HepG2 (cell line): ENCODE results near the gene GALC. TPM values are rescaled to one million over a fixed set of nuclear protein-coding genes. Genes with fewer than 3 reads are reported as not detected.

Experiments used
- ATAC-seq: fragments of 200-7000 bp; cut with Tn5 transposase; 3 replicates; pipeline ENCODE4 v1.9.1; 2020; ENCODE audit warnings: mild to moderate bottlenecking, moderate library complexity
- BruUV-seq: library from RNA; stranded (reverse); fragments of 400-500 nt; replicated peaks from 2 replicates; lab custom pipeline; 2021; lab: Mats Ljungman, UMichigan
- CTCF ChIA-PET: fragments of 300-600 bp; formaldehyde crosslinking; extraction: SDS; loops from one replicate; lab custom pipeline; 2021; ENCODE audit warnings: low total read pairs, inconsistent platforms, low intra/inter-chr PET ratio; lab: Yijun Ruan, JAX
- POLR2A ChIA-PET: fragments of 350-600 bp; sonication (Branson Sonifier 250); formaldehyde crosslinking; loops from one replicate; lab custom pipeline; 2020; ENCODE audit warnings: antibody characterized with exemption, inconsistent platforms; lab: Yijun Ruan, JAX
- DNase-seq: peaks from one replicate; pipeline ENCODE4 v3.0.0-alpha.2; 2015; ENCODE audit warnings: low spot score
- FAIRE-seq: peaks from 3 replicates; lab custom pipeline; 2011; peaks lifted over from hg19 to GRCh38; lab: Jason Lieb, UNC
- H2AFZ ChIP-seq: one replicate; pipeline ENCODE4 v1.6.1; 2011; ENCODE audit warnings: low read length, inconsistent platforms
- H3K27ac ChIP-seq: fragments of 300-600 bp; 3 replicates; pipeline ENCODE4 v1.8.0; 2011; ENCODE audit warnings: mixed run types, mild to moderate bottlenecking, mixed read lengths, low read length, inconsistent platforms; ENCODE audit not compliant: insufficient read depth; ENCODE audit errors: extremely low read length
- H3K27me3 ChIP-seq, 2 experiments: fragments of 200-600 bp in 1 of 2; 2 replicates in 1 of 2; 3 replicates in 1 of 2; pipeline versions ENCODE4 v1.6.0 to v1.8.0; 2011; ENCODE audit warnings: low read length in 2 of 2, mild to moderate bottlenecking in 2 of 2, moderate library complexity in 2 of 2, inconsistent platforms in 1 of 2; ENCODE audit not compliant: insufficient read depth in 2 of 2, control insufficient read depth in 1 of 2
- H3K36me3 ChIP-seq, 2 experiments: fragments of 200-600 bp in 1 of 2; replicated peaks in 1 of 2; 2 replicates in 1 of 2; 3 replicates in 1 of 2; pipeline versions ENCODE4 v1.5.1 to v1.8.0; 2011; ENCODE audit warnings: low read length in 2 of 2, inconsistent platforms in 1 of 2; ENCODE audit not compliant: insufficient read depth in 2 of 2, control insufficient read depth in 1 of 2
- H3K4me1 ChIP-seq: 2 replicates; pipeline ENCODE4 v1.5.1; 2012; ENCODE audit warnings: low read length, inconsistent platforms; ENCODE audit not compliant: insufficient read depth
- H3K4me2 ChIP-seq: 2 replicates; pipeline ENCODE4 v1.6.0; 2011; ENCODE audit warnings: low read depth, low read length, inconsistent platforms
- H3K4me3 ChIP-seq, 3 experiments: fragments of 200-600 bp in 1 of 3; sonication (generic), shearing (Covaris generic) in 1 of 3; replicated peaks in 1 of 3; 2 replicates each; pipeline ENCODE4 v1.5.1; 2011 to 2016; ENCODE audit warnings: low read length in 3 of 3, inconsistent platforms in 2 of 3, low read depth in 2 of 3, mild to moderate bottlenecking in 2 of 3, control low read depth in 1 of 3, mixed read lengths in 1 of 3; ENCODE audit not compliant: insufficient read depth in 1 of 3
- H3K79me2 ChIP-seq: one replicate; pipeline ENCODE4 v1.6.1; 2011; ENCODE audit warnings: low read length, inconsistent platforms; ENCODE audit not compliant: insufficient read depth
- H3K9ac ChIP-seq: 2 replicates; pipeline ENCODE4 v1.6.0; 2011; ENCODE audit warnings: mild to moderate bottlenecking, low read depth, low read length, inconsistent platforms; ENCODE audit not compliant: insufficient read depth
- H3K9me3 ChIP-seq: 2 replicates; pipeline ENCODE4 v1.5.1; 2012; ENCODE audit warnings: mild to moderate bottlenecking, low read length
- H4K20me1 ChIP-seq: 2 replicates; pipeline ENCODE4 v1.6.0; 2011; ENCODE audit warnings: inconsistent platforms, mild to moderate bottlenecking, low read length, moderate library complexity; ENCODE audit not compliant: insufficient read depth
- ATAD3A ChIP-seq: sonication (generic); formaldehyde crosslinking; IDR thresholded peaks from 2 replicates; pipeline ENCODE4 v1.4.0; 2020; ENCODE audit warnings: missing genetic modification reagents
- FOXO1 ChIP-seq: sonication (generic); formaldehyde crosslinking; IDR thresholded peaks from 2 replicates; pipeline ENCODE4 v1.4.0; 2020; ENCODE audit warnings: missing genetic modification reagents
- HMGA1 ChIP-seq: sonication (generic); formaldehyde crosslinking; conservative IDR thresholded peaks from 2 replicates; pipeline ENCODE4 v1.4.0; 2020; ENCODE audit warnings: missing genetic modification reagents
- NONO ChIP-seq, 2 experiments: fragments of 450-650 bp in 1 of 2; sonication (generic) in 1 of 2; formaldehyde crosslinking in 1 of 2; IDR thresholded peaks in 1 of 2; conservative IDR thresholded peaks in 1 of 2; 2 replicates each; pipeline versions ENCODE4 v1.6.1 to v1.8.0; 2017 to 2022; ENCODE audit warnings: mild to moderate bottlenecking in 1 of 2, missing genetic modification reagents in 1 of 2, moderate library complexity in 1 of 2
- ONECUT2 ChIP-seq: sonication (generic); formaldehyde crosslinking; IDR thresholded peaks from 2 replicates; pipeline ENCODE4 v1.4.0; 2020; ENCODE audit warnings: missing genetic modification reagents
- PHB2 ChIP-seq: fragments of 450-650 bp; IDR thresholded peaks from 2 replicates; pipeline ENCODE4 v1.6.1; 2018; ENCODE audit not compliant: partially characterized antibody
- SP1 ChIP-seq, 2 experiments: fragments of 450-650 bp in 1 of 2; sonication (generic) in 1 of 2; formaldehyde crosslinking in 1 of 2; IDR thresholded peaks; 2 replicates each; pipeline versions ENCODE4 v1.4.0 to v1.6.1; 2016 to 2020; ENCODE audit warnings: missing genetic modification reagents in 1 of 2
- ZNF317 ChIP-seq: sonication (generic); formaldehyde crosslinking; IDR thresholded peaks from 2 replicates; pipeline ENCODE4 v1.5.0; 2020; ENCODE audit warnings: mild to moderate bottlenecking, missing genetic modification reagents
- ZNF34 ChIP-seq: sonication (generic); formaldehyde crosslinking; IDR thresholded peaks from 2 replicates; pipeline ENCODE4 v1.4.0; 2020; ENCODE audit warnings: mild to moderate bottlenecking, missing genetic modification reagents, borderline replicate concordance
- ZNF557 ChIP-seq: sonication (generic); formaldehyde crosslinking; IDR thresholded peaks from 2 replicates; pipeline ENCODE4 v1.4.0; 2020; ENCODE audit warnings: missing genetic modification reagents
- ZNF747 ChIP-seq: sonication (generic); formaldehyde crosslinking; IDR thresholded peaks from 2 replicates; pipeline ENCODE4 v1.8.1; 2023; ENCODE audit warnings: missing genetic modification reagents, mild to moderate bottlenecking, borderline replicate concordance
- ZNF777 ChIP-seq: sonication (generic); formaldehyde crosslinking; IDR thresholded peaks from 2 replicates; pipeline ENCODE4 v1.4.0; 2020; ENCODE audit warnings: missing genetic modification reagents
- WGBS: methylation state at CpG from one replicate; pipeline ENCODE4 v1.1.6; 2017; ENCODE audit warnings: low lambda C conversion rate; 5-methylcytosine and 5-hydroxymethylcytosine counted together
- in situ Hi-C: cut with HindIII; loops from 2 replicates; pipeline ENCODE4 v1.10.0; 2017; ENCODE audit warnings: low pct_unique_long_range_greater_than_20kb; ENCODE audit not compliant: extremely low pct_ligation_motif_present
- intact Hi-C: fragments of 100-400 bp; cut with micrococcal nuclease; formaldehyde crosslinking; loops from one replicate; pipeline ENCODE4 v1.10.0; 2022; ENCODE audit not compliant: unreplicated experiment
- polyA plus RNA-seq, 8 experiments: library from polyadenylated mRNA; depleted of rRNA in 3 of 8; stranded (reverse) in 7 of 8; unstranded in 1 of 8; fragments of >200 nt; fragmentation: Illumina TruSeq in 4 of 8; extraction: Trizol in 4 of 8; gene quantifications; 2 replicates each; pipeline versions ENCODE4 v1.2.1 to v1.2.3, GENCODE V29; 2011 to 2016; ENCODE audit warnings: low read depth in 4 of 8, missing spikeins in 1 of 8, mixed read lengths in 1 of 8; ENCODE audit not compliant: insufficient read depth in 1 of 8
- total RNA-seq, 5 experiments: library from RNA; depleted of rRNA; stranded (reverse); fragments of >200 nt; fragmentation: Illumina TruSeq; extraction: Trizol; gene quantifications; 2 replicates each; pipeline ENCODE4 v1.2.3, GENCODE V29; 2016; ENCODE audit warnings: low read depth in 1 of 5
- TF ChIP-seq, protein P1 (sequence below): sonication (generic); formaldehyde crosslinking; IDR thresholded peaks from 2 replicates; pipeline ENCODE4 v1.5.0; 2020; ENCODE audit warnings: missing genetic modification reagents, mild to moderate bottlenecking, borderline replicate concordance
- TF ChIP-seq, protein P2 (sequence below): sonication (generic); formaldehyde crosslinking; IDR thresholded peaks from 2 replicates; pipeline ENCODE4 v1.5.0; 2020; ENCODE audit warnings: missing genetic modification reagents
- TF ChIP-seq, protein P3 (sequence below): sonication (generic); formaldehyde crosslinking; IDR thresholded peaks from 2 replicates; pipeline ENCODE4 v1.4.0; 2020; ENCODE audit warnings: missing genetic modification reagents, borderline replicate concordance

GALC gene
- total and polyA plus RNA-seq, 2 of the 13 experiments (the other 11 are each of a cell fraction or from before 2014, with no cell fraction given): not detected

DNA sequence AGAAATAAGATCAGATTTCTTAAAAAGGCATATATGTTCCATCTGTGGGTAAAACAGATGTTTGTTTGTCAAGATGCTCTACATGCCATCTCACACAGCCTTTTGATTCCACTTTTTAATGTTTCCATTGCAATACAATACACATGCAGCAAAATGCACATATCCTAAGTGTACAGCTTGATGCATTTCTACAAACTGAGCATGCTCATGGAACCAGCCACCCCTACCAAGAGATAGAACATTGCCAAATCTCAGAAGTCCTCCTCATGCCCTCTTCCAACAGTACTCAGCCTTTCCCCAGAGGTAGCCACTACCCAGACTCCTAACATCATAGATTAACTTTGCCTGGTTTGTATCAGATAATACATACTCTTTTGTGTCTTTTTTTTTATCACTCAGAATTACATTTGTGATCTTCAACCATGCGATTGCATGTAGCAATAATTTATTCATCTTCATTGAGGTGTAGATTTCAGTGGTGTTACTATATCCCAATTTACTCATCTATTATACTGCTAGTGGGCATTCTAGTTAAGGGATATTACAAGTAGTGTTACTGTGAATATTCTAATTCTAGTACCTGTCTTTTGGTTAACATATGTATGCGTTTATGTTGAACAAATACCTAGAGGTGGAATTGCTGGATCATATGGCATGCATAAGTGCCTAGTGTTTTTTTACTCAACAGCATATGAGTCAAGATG is 15.2 kb upstream of the GALC start:
- Histone ChIP-seq H3K4me3 (no peak overlapping the region), H4K20me1 (no peaks in the 10 kb centered on the region), H3K4me2 (no peak overlapping the region), H3K9ac (no peak overlapping the region), H3K27ac (no peak overlapping the region), H2AFZ (no peak overlapping the region), H3K4me1 (peaks cover 12% of the 10 kb centered on the region; the same call in 1 of the 2 replicates), H3K9me3 (no peaks in the 10 kb centered on the region), H3K27me3 (no peaks in the 10 kb centered on the region), H3K79me2 (no peaks in the 10 kb centered on the region), H3K36me3 (no peaks in the 10 kb centered on the region)
- DNase-seq (no peak), FAIRE-seq (no peak), ATAC-seq (no peak)
- in situ Hi-C loops: loop anchor here (25.0 kb wide), 1 partner anchor 379 kb away; the partner anchor contains the start of gene SPATA7
- BruUV-seq: no TSS peak
- WGBS: 89% methylated on average over 2 of the region's 2 CpGs
- no peak for TF ChIP-seq ZNF777 (CRISPR knock-in tag)
- no peak for TF ChIP-seq HMGA1 (CRISPR knock-in tag)
- TF ChIP-seq NONO (IDR thresholded peaks at IDR 0.05): no peak
- no peak for TF ChIP-seq NONO (CRISPR knock-in tag; conservative IDR thresholded peaks at IDR 0.05)
- no peak for TF ChIP-seq PHB2
- TF ChIP-seq SP1 (IDR thresholded peaks at IDR 0.05): no peak
- no peak for TF ChIP-seq SP1 (CRISPR knock-in tag; IDR thresholded peaks at IDR 0.05)
- TF ChIP-seq FOXO1 (CRISPR knock-in tag): no peak
- no peak for TF ChIP-seq ZNF557 (CRISPR knock-in tag)
- CTCF ChIA-PET: no interaction called here
- POLR2A ChIA-PET: no interaction called here
- intact Hi-C loops: no loop called here

DNA sequence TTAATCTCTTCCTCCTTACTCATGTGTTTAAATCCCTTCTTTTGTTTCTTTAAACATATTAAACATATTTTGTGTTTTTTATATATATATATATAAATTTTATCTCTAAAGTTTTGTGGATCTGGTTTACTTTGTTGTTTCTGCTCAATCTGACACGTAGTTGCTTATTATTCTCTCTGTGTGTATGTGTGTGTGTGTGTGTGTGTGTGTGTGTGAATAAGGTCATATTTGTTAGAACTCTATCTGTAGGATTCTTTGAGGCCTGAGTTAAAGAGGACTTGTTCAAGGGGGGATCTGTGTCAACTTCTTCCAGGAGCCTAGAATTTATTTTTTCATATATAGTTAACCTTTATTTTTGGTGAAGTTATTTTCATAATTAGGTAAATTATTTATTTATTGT is 14.6 kb upstream of the GALC start:
- H3K36me3 ChIP-seq: no peaks in the 10 kb centered on the region
- H3K79me2 ChIP-seq: no peaks in the 10 kb centered on the region
- no TSS peak for BruUV-seq
- H3K9ac ChIP-seq: no peak overlapping the region
- H4K20me1 ChIP-seq: no peaks in the 10 kb centered on the region
- peaks cover 12% of the 10 kb centered on the region; the same call in 1 of the 2 replicates for H3K4me1 ChIP-seq
- 0% methylated on average over 1 of the region's 1 CpG for WGBS
- H3K27ac ChIP-seq: no peak overlapping the region
- no peak for DNase-seq
- H3K9me3 ChIP-seq: no peaks in the 10 kb centered on the region
- no peak overlapping the region for H3K4me2 ChIP-seq
- POLR2A ChIA-PET: no interaction called here
- H3K27me3 ChIP-seq: no peaks in the 10 kb centered on the region
- no peak overlapping the region for H3K4me3 ChIP-seq
- intact Hi-C loops: no loop called here
- in situ Hi-C loops: loop anchor here (25.0 kb wide), 1 partner anchor 380 kb away; the partner anchor contains the start of gene SPATA7
- no peak for ATAC-seq
- FAIRE-seq: no peak
- CTCF ChIA-PET: no interaction called here
- H2AFZ ChIP-seq: no peak overlapping the region
- TF ChIP-seq, protein P1, sequence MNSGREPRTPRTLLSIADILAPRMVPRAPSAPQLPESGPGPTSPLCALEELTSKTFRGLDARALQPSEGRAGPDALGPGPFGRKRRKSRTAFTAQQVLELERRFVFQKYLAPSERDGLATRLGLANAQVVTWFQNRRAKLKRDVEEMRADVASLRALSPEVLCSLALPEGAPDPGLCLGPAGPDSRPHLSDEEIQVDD (CRISPR knock-in tag): no peak
- TF ChIP-seq ZNF34 (CRISPR knock-in tag) (no peak), ZNF747 (CRISPR knock-in tag) (no peak), ONECUT2 (no peak), ATAD3A (CRISPR knock-in tag) (no peak), ZNF317 (CRISPR knock-in tag) (no peak)
- TF ChIP-seq, protein P2, sequence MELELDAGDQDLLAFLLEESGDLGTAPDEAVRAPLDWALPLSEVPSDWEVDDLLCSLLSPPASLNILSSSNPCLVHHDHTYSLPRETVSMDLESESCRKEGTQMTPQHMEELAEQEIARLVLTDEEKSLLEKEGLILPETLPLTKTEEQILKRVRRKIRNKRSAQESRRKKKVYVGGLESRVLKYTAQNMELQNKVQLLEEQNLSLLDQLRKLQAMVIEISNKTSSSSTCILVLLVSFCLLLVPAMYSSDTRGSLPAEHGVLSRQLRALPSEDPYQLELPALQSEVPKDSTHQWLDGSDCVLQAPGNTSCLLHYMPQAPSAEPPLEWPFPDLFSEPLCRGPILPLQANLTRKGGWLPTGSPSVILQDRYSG (CRISPR knock-in tag): no peak
- TF ChIP-seq, protein P3, sequence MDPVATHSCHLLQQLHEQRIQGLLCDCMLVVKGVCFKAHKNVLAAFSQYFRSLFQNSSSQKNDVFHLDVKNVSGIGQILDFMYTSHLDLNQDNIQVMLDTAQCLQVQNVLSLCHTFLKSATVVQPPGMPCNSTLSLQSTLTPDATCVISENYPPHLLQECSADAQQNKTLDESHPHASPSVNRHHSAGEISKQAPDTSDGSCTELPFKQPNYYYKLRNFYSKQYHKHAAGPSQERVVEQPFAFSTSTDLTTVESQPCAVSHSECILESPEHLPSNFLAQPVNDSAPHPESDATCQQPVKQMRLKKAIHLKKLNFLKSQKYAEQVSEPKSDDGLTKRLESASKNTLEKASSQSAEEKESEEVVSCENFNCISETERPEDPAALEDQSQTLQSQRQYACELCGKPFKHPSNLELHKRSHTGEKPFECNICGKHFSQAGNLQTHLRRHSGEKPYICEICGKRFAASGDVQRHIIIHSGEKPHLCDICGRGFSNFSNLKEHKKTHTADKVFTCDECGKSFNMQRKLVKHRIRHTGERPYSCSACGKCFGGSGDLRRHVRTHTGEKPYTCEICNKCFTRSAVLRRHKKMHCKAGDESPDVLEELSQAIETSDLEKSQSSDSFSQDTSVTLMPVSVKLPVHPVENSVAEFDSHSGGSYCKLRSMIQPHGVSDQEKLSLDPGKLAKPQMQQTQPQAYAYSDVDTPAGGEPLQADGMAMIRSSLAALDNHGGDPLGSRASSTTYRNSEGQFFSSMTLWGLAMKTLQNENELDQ: no peak
